Stomach (tissue), 9 donors: ENCODE results near the gene SLC1A5. TPM values are rescaled to one million over a fixed set of nuclear protein-coding genes. Genes with fewer than 3 reads are reported as not detected.

Experiments
- DNase-seq, 2 donors: peaks; one replicate each; pipeline versions ENCODE4 v3.0.0 to v3.0.0-alpha.2; 2013 to 2019
- H3K27ac ChIP-seq, 5 donors: fragments of 200-600 bp in 4 of 5; sonication (generic) in 4 of 5; one replicate each; pipeline ENCODE4 v1.5.1; 2013 to 2019; ENCODE audit warnings: mild to moderate bottlenecking in 1 of 5, moderate library complexity in 1 of 5
- H3K27me3 ChIP-seq, 3 donors: fragments of 200-600 bp; sonication (generic); one replicate each; pipeline ENCODE4 v1.5.1; 2017 to 2019; ENCODE audit warnings: mixed run types in 1 of 3
- H3K36me3 ChIP-seq, 4 donors: fragments of 200-600 bp; sonication (generic); 1 replicate in 3 of 4; 2 replicates in 1 of 4; pipeline ENCODE4 v1.5.1; 2016 to 2019
- H3K4me1 ChIP-seq, 4 donors: fragments of 200-600 bp; sonication (generic); one replicate each; pipeline ENCODE4 v1.5.1; 2016 to 2019
- H3K4me3 ChIP-seq, 4 donors: fragments of 200-600 bp; sonication (generic) in 3 of 4; one replicate each; pipeline ENCODE4 v1.5.1; 2016 to 2019; ENCODE audit warnings: mild to moderate bottlenecking in 1 of 4
- H3K9me3 ChIP-seq, 4 donors: fragments of 200-600 bp; sonication (generic); one replicate each; pipeline ENCODE4 v1.5.1; 2016 to 2019
- EP300 ChIP-seq: sonication (generic); formaldehyde crosslinking; IDR thresholded peaks from one replicate; pipeline ENCODE4 v1.6.1; 2017; ENCODE audit warnings: antibody characterized with exemption
- POLR2A ChIP-seq, 4 donors: fragments of 450-650 bp; IDR thresholded peaks; one replicate each; pipeline ENCODE4 v1.6.1; 2016; ENCODE audit warnings: antibody characterized with exemption in 4 of 4, control low read depth in 2 of 4, mild to moderate bottlenecking in 1 of 4, moderate library complexity in 1 of 4
- POLR2AphosphoS5 ChIP-seq, 3 donors: sonication (generic); formaldehyde crosslinking; IDR thresholded peaks; one replicate each; pipeline ENCODE4 v1.6.1; 2016; ENCODE audit warnings: antibody characterized with exemption in 3 of 3
- WGBS, 5 donors: extraction: QIAGEN DNeasy Blood & Tissue Kit in 3 of 5; methylation state at CpG; one replicate each; pipeline versions ENCODE4 v1.1.5 to v1.1.7; 2013 to 2018; 5-methylcytosine and 5-hydroxymethylcytosine counted together
- intact Hi-C: fragments of 100-400 bp; cut with DNase I; formaldehyde crosslinking; loops from one replicate; pipeline ENCODE4 v1.15.1; 2023; ENCODE audit warnings: low total_unique reads
- polyA plus RNA-seq, 3 donors: library from polyadenylated mRNA; stranded (reverse); fragments of 200-250 nt; gene quantifications; one replicate each; pipeline ENCODE4 v1.2.3, GENCODE V29; 2013
- total RNA-seq, 5 donors: library from RNA; depleted of rRNA; stranded (reverse); fragments of >200 nt; gene quantifications; one replicate each; pipeline versions ENCODE4 v1.1.0 to v1.2.3, GENCODE V29; 2014 to 2016
- TF ChIP-seq, protein P1 (sequence below), 7 experiments: fragments of 450-650 bp in 4 of 7; fragments of 200-600 bp in 3 of 7; sonication (generic) in 3 of 7; IDR thresholded peaks; one replicate each; pipeline ENCODE4 v1.5.1; 2016 to 2019; ENCODE audit warnings: antibody characterized with exemption in 7 of 7, control low read depth in 2 of 7, mild to moderate bottlenecking in 1 of 7
- donor health status: healthy with polysubstance abuse.
- donor health status: Bipolar disorder and iron deficiency.
- donor health status: healthy.

The SLC1A5 gene
- total and polyA plus RNA-seq, 8 donors: 18.7 to 106 (median 31.4) TPM

- H3K4me3 ChIP-seq: peak overlapping the region; percentile 63 to 83 (median 78)
- intact Hi-C loops: no loop called here
- peaks cover 23 to 62% (median 52%) of the 10 kb centered on the region in 4 donors for H3K4me1 ChIP-seq
- H3K27me3 ChIP-seq: no peaks in the 10 kb centered on the region
- peak; percentile 55 to 82 for DNase-seq
- H3K9me3 ChIP-seq: no peaks in the 10 kb centered on the region
- 0 to 1% (median 0%) methylated on average over 38 to 80 of the region's 80 CpGs for WGBS, 5 donors
- TF ChIP-seq POLR2A (IDR thresholded peaks at IDR 0.05) (no peak), EP300 (no peak), POLR2AphosphoS5 (IDR thresholded peaks at IDR 0.05) (peak in 2 of 3 donors; percentile 37 to 39)
- TF ChIP-seq, protein P1, sequence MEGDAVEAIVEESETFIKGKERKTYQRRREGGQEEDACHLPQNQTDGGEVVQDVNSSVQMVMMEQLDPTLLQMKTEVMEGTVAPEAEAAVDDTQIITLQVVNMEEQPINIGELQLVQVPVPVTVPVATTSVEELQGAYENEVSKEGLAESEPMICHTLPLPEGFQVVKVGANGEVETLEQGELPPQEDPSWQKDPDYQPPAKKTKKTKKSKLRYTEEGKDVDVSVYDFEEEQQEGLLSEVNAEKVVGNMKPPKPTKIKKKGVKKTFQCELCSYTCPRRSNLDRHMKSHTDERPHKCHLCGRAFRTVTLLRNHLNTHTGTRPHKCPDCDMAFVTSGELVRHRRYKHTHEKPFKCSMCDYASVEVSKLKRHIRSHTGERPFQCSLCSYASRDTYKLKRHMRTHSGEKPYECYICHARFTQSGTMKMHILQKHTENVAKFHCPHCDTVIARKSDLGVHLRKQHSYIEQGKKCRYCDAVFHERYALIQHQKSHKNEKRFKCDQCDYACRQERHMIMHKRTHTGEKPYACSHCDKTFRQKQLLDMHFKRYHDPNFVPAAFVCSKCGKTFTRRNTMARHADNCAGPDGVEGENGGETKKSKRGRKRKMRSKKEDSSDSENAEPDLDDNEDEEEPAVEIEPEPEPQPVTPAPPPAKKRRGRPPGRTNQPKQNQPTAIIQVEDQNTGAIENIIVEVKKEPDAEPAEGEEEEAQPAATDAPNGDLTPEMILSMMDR (IDR thresholded peaks at IDR 0.05): no peak
- peak overlapping the region; percentile 86 to 92 (median 89) for H3K27ac ChIP-seq
- peaks cover 5 to 15% (median 12%) of the 10 kb centered on the region in 4 donors for H3K36me3 ChIP-seq
Observed at GRCh38 chr19:46787331-46788261, 798 bp downstream of the SLC1A5 start.

DNA sequence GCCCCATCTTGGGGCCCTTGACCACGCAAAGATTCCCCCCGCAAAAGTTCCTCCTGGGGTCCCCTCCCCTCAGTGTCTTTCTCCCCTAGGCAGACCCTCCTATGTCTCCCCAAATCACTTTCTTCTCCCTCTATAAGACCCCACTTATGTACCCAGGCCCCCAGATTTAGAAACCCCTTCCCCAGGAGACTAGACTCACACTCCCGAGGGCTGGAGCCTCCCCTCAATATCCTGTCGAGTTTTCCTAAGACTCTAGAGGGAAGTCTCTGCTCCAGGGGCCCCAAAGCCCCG, 1.4 kb downstream of the SLC1A5 start:
- WGBS, 5 donors: 0 to 7% (median 1%) methylated on average over 5 of the region's 5 CpGs
- H3K4me1 ChIP-seq: peaks cover 23 to 66% (median 55%) of the 10 kb centered on the region in 4 donors
- intact Hi-C loops: no loop called here

GRCh38 chr19:46786236-46787039, 2.0 kb downstream of the SLC1A5 start:
- H3K4me3 ChIP-seq: peak overlapping the region; percentile 63 to 83 (median 78)
- peak; percentile 67 to 89 for DNase-seq
- H3K9me3 ChIP-seq: no peaks in the 10 kb centered on the region
- H3K27ac ChIP-seq: peak overlapping the region; percentile 86 to 92 (median 89)
- intact Hi-C loops: no loop called here
- 5 to 18% (median 6%) methylated on average over 18 to 20 of the region's 20 CpGs for WGBS, 5 donors
- H3K36me3 ChIP-seq: peaks cover 16 to 26% (median 24%) of the 10 kb centered on the region in 4 donors
- H3K27me3 ChIP-seq: no peaks in the 10 kb centered on the region
- H3K4me1 ChIP-seq: peaks cover 23 to 66% (median 55%) of the 10 kb centered on the region in 4 donors
- TF ChIP-seq POLR2A (IDR thresholded peaks at IDR 0.05) (no peak), POLR2AphosphoS5 (IDR thresholded peaks at IDR 0.05) (peak in 2 of 3 donors; percentile 83 to 85)

More for the DNA sequence above, 1.4 kb downstream of the SLC1A5 start:
- Histone ChIP-seq H3K27me3 (no peaks in the 10 kb centered on the region), H3K36me3 (peaks cover 11 to 21% (median 18%) of the 10 kb centered on the region in 4 donors), H3K9me3 (no peaks in the 10 kb centered on the region), H3K27ac (peak overlapping the region; percentile 86 to 92 (median 89)), H3K4me3 (peak overlapping the region; percentile 63 to 83 (median 78))
- no peak for DNase-seq
- TF ChIP-seq EP300 (no peak), POLR2AphosphoS5 (IDR thresholded peaks at IDR 0.05) (no peak), POLR2A (IDR thresholded peaks at IDR 0.05) (no peak)
- TF ChIP-seq, protein P1 (IDR thresholded peaks at IDR 0.05): no peak

GRCh38 chr19:46785980-46786235, 2.5 kb downstream of the SLC1A5 start:
- H3K4me3 ChIP-seq: peak overlapping the region; percentile 63 to 83 (median 78)
- peaks cover 19 to 32% (median 29%) of the 10 kb centered on the region in 4 donors for H3K36me3 ChIP-seq
- intact Hi-C loops: no loop called here
- WGBS, 5 donors: 20 to 50% (median 45%) methylated on average over 4 of the region's 4 CpGs
- H3K9me3 ChIP-seq: no peaks in the 10 kb centered on the region
- TF ChIP-seq, protein P1 (IDR thresholded peaks at IDR 0.05): no peak
- TF ChIP-seq POLR2AphosphoS5 (IDR thresholded peaks at IDR 0.05) (no peak), EP300 (no peak), POLR2A (IDR thresholded peaks at IDR 0.05) (no peak)
- peak overlapping the region; percentile 86 to 92 (median 89) for H3K27ac ChIP-seq
- no peaks in the 10 kb centered on the region for H3K27me3 ChIP-seq
- H3K4me1 ChIP-seq: peaks cover 23 to 66% (median 55%) of the 10 kb centered on the region in 4 donors
- no peak for DNase-seq
